Choroid plexus epithelial cell (primary cell): ENCODE measurements around the gene HLA-DPB1.

Experiments
- DNase-seq: peaks from one replicate; pipeline ENCODE4 v3.0.0-alpha.2; 2010; ENCODE audit warnings: low read depth
- H3K4me3 ChIP-seq: 2 replicates; pipeline ENCODE4 v1.5.1; 2011; ENCODE audit warnings: low read depth, mild to moderate bottlenecking, control low read depth, low read length, moderate library complexity
- CTCF ChIP-seq: conservative IDR thresholded peaks from 2 replicates; pipeline ENCODE4 v1.5.1; 2011; ENCODE audit warnings: low read depth, mild to moderate bottlenecking, control low read depth, inconsistent platforms, low read length, moderate library complexity

Gene HLA-DPB1

GRCh38 chr6:33075568-33076405, at the start of gene HLA-DPB1:
TSS of gene HLA-DPB1 (plus strand) at chr6:33075990. CDS start at chr6:33076042, 52 bp downstream.
- no peak for TF ChIP-seq CTCF
- no peak within 1 kb of the TSS for H3K4me3 ChIP-seq
- DNase-seq, result peak; percentile 81

- no peak for TF ChIP-seq CTCF
- DNase-seq, result no peak
- H3K4me3 ChIP-seq, result no peak overlapping the region
These were observed 47.5 kb upstream of the HLA-DPB1 start for GRCh38 chr6:33028220-33028849.

- no peak overlapping the region for H3K4me3 ChIP-seq
- no peak for TF ChIP-seq CTCF
- peak; percentile 49 for DNase-seq
These were observed 46.2 kb upstream of the HLA-DPB1 start for GRCh38 chr6:33029328-33030184.

- H3K4me3 ChIP-seq, result no peak overlapping the region
- no peak for TF ChIP-seq CTCF
- DNase-seq, result no peak
These were observed 45.5 kb upstream of the HLA-DPB1 start for GRCh38 chr6:33030245-33030644.

GRCh38 chr6:33034554-33034953, 41.2 kb upstream of the HLA-DPB1 start:
- TF ChIP-seq CTCF, result no peak
- no peak overlapping the region for H3K4me3 ChIP-seq
- no peak for DNase-seq

GRCh38 chr6:33036535-33036934, 39.3 kb upstream of the HLA-DPB1 start:
- no peak for DNase-seq
- no peak for TF ChIP-seq CTCF
- no peak overlapping the region for H3K4me3 ChIP-seq
